ENCODE measurements around the gene BTG3. TPM values are rescaled to one million over a fixed set of nuclear protein-coding genes. Genes with fewer than 3 reads are reported as not detected.

Gene BTG3
- total RNA-seq, 1 donor from 2014 or later = 45.7 TPM

Other genes with a start within 250 kb of the BTG3 start
- gene CXADR, start 99.9 kb downstream of the BTG3 start, total RNA-seq = 0.20 and 0.50 TPM in 2 replicates
- gene C21orf91, start 206.5 kb upstream of the BTG3 start, total RNA-seq = 45.6 and 48.1 TPM in 2 replicates

Measured in T-helper 2 cell treated with Interferon-gamma antibody and Interleukin-4, amounts not matched to agents 100 ng/mL and 5 ng/mL, for 36 hours (primary cell).